Neuronal stem cell (in vitro differentiated cells): ENCODE measurements around the gene PARG.

Experiments used
- DNase-seq: peaks from one replicate; pipeline ENCODE4 v3.0.0-alpha.2; 2013; ENCODE audit warnings: low spot score
- H2AFZ ChIP-seq: one replicate; pipeline ENCODE4 v1.6.1; 2013; ENCODE audit warnings: mild to moderate bottlenecking, low read length, inconsistent platforms
- H2AK5ac ChIP-seq: 2 replicates; pipeline ENCODE4 v1.6.1; 2013; ENCODE audit warnings: low read depth, mild to moderate bottlenecking, inconsistent platforms, low read length, moderate library complexity, mixed read lengths
- H2BK120ac ChIP-seq: 2 replicates; pipeline ENCODE4 v1.6.1; 2013; ENCODE audit warnings: low read depth, mild to moderate bottlenecking, inconsistent platforms, low read length, moderate library complexity, mixed read lengths
- H2BK12ac ChIP-seq: one replicate; pipeline ENCODE4 v1.6.1; 2013; ENCODE audit warnings: low read length, inconsistent platforms
- H2BK15ac ChIP-seq: 2 replicates; pipeline ENCODE4 v1.6.1; 2013; ENCODE audit warnings: mild to moderate bottlenecking, low read length, inconsistent platforms, mixed read lengths
- H2BK5ac ChIP-seq: one replicate; pipeline ENCODE4 v1.6.1; 2013; ENCODE audit warnings: inconsistent platforms, mild to moderate bottlenecking, low read length, moderate library complexity
- H3K14ac ChIP-seq: one replicate; pipeline ENCODE4 v1.6.1; 2013; ENCODE audit warnings: low read length, inconsistent platforms
- H3K18ac ChIP-seq: 2 replicates; pipeline ENCODE4 v1.6.1; 2013; ENCODE audit warnings: low read length, inconsistent platforms
- H3K23ac ChIP-seq: 2 replicates; pipeline ENCODE4 v1.6.1; 2013; ENCODE audit warnings: low read depth, mild to moderate bottlenecking, mixed read lengths, low read length, inconsistent platforms; ENCODE audit not compliant: poor library complexity
- H3K27ac ChIP-seq: replicated peaks from 3 replicates; pipeline ENCODE4 v1.5.1; 2013; ENCODE audit warnings: low read length, inconsistent platforms
- H3K27me3 ChIP-seq, 3 experiments: 2 replicates each; pipeline ENCODE4 v1.6.1; 2013; ENCODE audit warnings: low read length in 3 of 3, mild to moderate bottlenecking in 2 of 3, inconsistent platforms in 1 of 3, low read depth in 1 of 3, mixed read lengths in 1 of 3, moderate library complexity in 1 of 3; ENCODE audit not compliant: control insufficient read depth in 3 of 3, insufficient read depth in 3 of 3
- H3K36me3 ChIP-seq, 2 donors: replicated peaks in 1 of 2; 2 replicates each; pipeline ENCODE4 v1.6.1; 2013; ENCODE audit warnings: low read length in 2 of 2; ENCODE audit not compliant: control insufficient read depth in 2 of 2, insufficient read depth in 2 of 2
- H3K4ac ChIP-seq: 2 replicates; pipeline ENCODE4 v1.6.1; 2013; ENCODE audit warnings: inconsistent platforms, mild to moderate bottlenecking, low read length, moderate library complexity
- H3K4me1 ChIP-seq, 2 donors: 1 replicate in 1 of 2; 2 replicates in 1 of 2; pipeline ENCODE4 v1.6.1; 2013; ENCODE audit warnings: low read length in 2 of 2, low read depth in 1 of 2; ENCODE audit not compliant: control insufficient read depth in 2 of 2, insufficient read depth in 1 of 2
- H3K4me2 ChIP-seq: one replicate; pipeline ENCODE4 v1.6.1; 2013; ENCODE audit warnings: mild to moderate bottlenecking, low read length, inconsistent platforms; ENCODE audit not compliant: insufficient read depth, poor library complexity, severe bottlenecking
- H3K4me3 ChIP-seq, 2 donors: 2 replicates each; pipeline ENCODE4 v1.5.1; 2013; ENCODE audit warnings: low read length in 2 of 2, mild to moderate bottlenecking in 2 of 2, inconsistent platforms in 1 of 2, moderate library complexity in 1 of 2
- H3K79me1 ChIP-seq: one replicate; pipeline ENCODE4 v1.6.1; 2013; ENCODE audit warnings: low read depth, mild to moderate bottlenecking, inconsistent platforms, low read length, moderate library complexity
- H3K9ac ChIP-seq: one replicate; pipeline ENCODE4 v1.6.1; 2013; ENCODE audit warnings: mild to moderate bottlenecking, low read depth, low read length, inconsistent platforms; ENCODE audit not compliant: poor library complexity
- H3K9me3 ChIP-seq, 2 donors: replicated peaks in 1 of 2; 2 replicates each; pipeline versions ENCODE3 to v1.6.1; 2013; ENCODE audit warnings: low read length in 2 of 2, mild to moderate bottlenecking in 2 of 2, inconsistent platforms in 1 of 2, low read depth in 1 of 2, mixed read lengths in 1 of 2, moderate library complexity in 1 of 2; ENCODE audit not compliant: control insufficient read depth in 2 of 2, insufficient read depth in 1 of 2
- H4K8ac ChIP-seq: one replicate; pipeline ENCODE4 v1.6.1; 2013; ENCODE audit warnings: low read depth, mild to moderate bottlenecking, inconsistent platforms, low read length, moderate library complexity
- H4K91ac ChIP-seq: one replicate; pipeline ENCODE4 v1.6.1; 2013; ENCODE audit warnings: low read length, low read depth, mild to moderate bottlenecking, inconsistent platforms; ENCODE audit not compliant: poor library complexity
- WGBS, 2 donors: extraction: QIAGEN DNeasy Blood & Tissue Kit; methylation state at CpG; one replicate each; pipeline ENCODE4 v1.1.7; 2013; ENCODE audit warnings: missing lambda C conversion rate in 2 of 2, mixed read lengths in 1 of 2; ENCODE audit not compliant: insufficient read length in 2 of 2, insufficient replicate concordance in 1 of 2; ENCODE audit errors: extremely low coverage in 2 of 2; 5-methylcytosine and 5-hydroxymethylcytosine counted together

Gene PARG

DNA sequence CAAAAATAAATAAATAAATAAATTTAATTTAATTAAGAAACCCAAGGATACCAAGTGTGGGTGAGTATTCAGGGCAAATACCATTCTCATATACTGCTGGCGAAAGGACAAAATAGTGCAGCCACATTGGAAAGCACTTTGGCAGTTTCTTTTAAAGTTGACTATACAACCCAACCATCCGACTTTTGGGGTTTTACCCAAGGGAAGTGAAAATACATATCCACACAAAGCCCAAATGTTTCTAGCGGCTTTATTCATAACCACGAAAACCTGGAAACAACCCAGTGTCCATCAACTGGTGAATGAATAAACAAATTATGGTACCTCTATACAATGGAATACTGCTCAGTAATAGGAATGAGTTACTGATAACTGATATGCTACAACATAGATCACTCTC, 143.6 kb downstream of the PARG start:
- Histone ChIP-seq H4K91ac (no peak overlapping the region), H3K36me3 (no peaks in the 10 kb centered on the region), H3K4me2 (no peak overlapping the region), H2BK12ac (no peak overlapping the region), H3K14ac (no peak overlapping the region), H3K23ac (no peak overlapping the region), H2BK15ac (no peak overlapping the region), H2BK5ac (no peak overlapping the region), H4K8ac (no peak overlapping the region), H2BK120ac (no peak overlapping the region), H3K27ac (no peak overlapping the region), H3K9ac (no peak overlapping the region), H3K4ac (no peak overlapping the region), H3K9me3 (no peaks in the 10 kb centered on the region), H2AFZ (no peak overlapping the region), H3K27me3 (no peaks in the 10 kb centered on the region), H3K4me3 (no peak overlapping the region), H2AK5ac (no peak overlapping the region), H3K4me1 (no peaks in the 10 kb centered on the region), H3K18ac (no peak overlapping the region), H3K79me1 (no peaks in the 10 kb centered on the region)
- WGBS, 2 donors = no CpG with 5 or more reads among the region's 4 CpGs
- no peak for DNase-seq

GRCh38 chr10:49791100-49791499, 150.7 kb downstream of the PARG start:
- no peaks in the 10 kb centered on the region for H3K9me3 ChIP-seq
- H2AK5ac ChIP-seq = no peak overlapping the region
- H3K18ac ChIP-seq = no peak overlapping the region
- H3K4me2 ChIP-seq = no peak overlapping the region
- no peak overlapping the region for H2AFZ ChIP-seq
- no peak overlapping the region for H2BK12ac ChIP-seq
- no peak overlapping the region for H2BK15ac ChIP-seq
- no peak overlapping the region for H2BK5ac ChIP-seq
- no peaks in the 10 kb centered on the region for H3K36me3 ChIP-seq
- H3K23ac ChIP-seq = no peak overlapping the region
- H3K27ac ChIP-seq = no peak overlapping the region
- H2BK120ac ChIP-seq = no peak overlapping the region
- no peaks in the 10 kb centered on the region for H3K27me3 ChIP-seq
- no peak overlapping the region for H3K4ac ChIP-seq
- no peaks in the 10 kb centered on the region for H3K79me1 ChIP-seq
- H3K4me1 ChIP-seq = no peaks in the 10 kb centered on the region
- no CpG with 5 or more reads among the region's 5 CpGs for WGBS, 2 donors
- H3K14ac ChIP-seq = no peak overlapping the region
- no peak overlapping the region for H4K91ac ChIP-seq
- H4K8ac ChIP-seq = no peak overlapping the region
- no peak for DNase-seq
- H3K4me3 ChIP-seq = no peak overlapping the region
- H3K9ac ChIP-seq = no peak overlapping the region

GRCh38 chr10:49784681-49785080, 157.1 kb downstream of the PARG start:
- Histone ChIP-seq H2BK15ac (no peak overlapping the region), H3K18ac (no peak overlapping the region), H3K4me1 (peaks cover 6% of the 10 kb centered on the region in 2 donors), H3K4ac (no peak overlapping the region), H4K91ac (no peak overlapping the region), H3K27me3 (no peaks in the 10 kb centered on the region), H4K8ac (no peak overlapping the region), H2BK12ac (no peak overlapping the region), H3K9ac (no peak overlapping the region), H3K4me3 (no peak overlapping the region), H3K14ac (no peak overlapping the region), H3K27ac (no peak overlapping the region), H3K4me2 (no peak overlapping the region), H2BK5ac (no peak overlapping the region), H3K23ac (no peak overlapping the region), H2BK120ac (no peak overlapping the region), H3K9me3 (no peaks in the 10 kb centered on the region), H2AK5ac (no peak overlapping the region), H2AFZ (peak overlapping the region; percentile 12), H3K36me3 (no peaks in the 10 kb centered on the region), H3K79me1 (no peaks in the 10 kb centered on the region)
- no CpG with 5 or more reads among the region's 8 CpGs for WGBS, 2 donors
- no peak for DNase-seq

DNA sequence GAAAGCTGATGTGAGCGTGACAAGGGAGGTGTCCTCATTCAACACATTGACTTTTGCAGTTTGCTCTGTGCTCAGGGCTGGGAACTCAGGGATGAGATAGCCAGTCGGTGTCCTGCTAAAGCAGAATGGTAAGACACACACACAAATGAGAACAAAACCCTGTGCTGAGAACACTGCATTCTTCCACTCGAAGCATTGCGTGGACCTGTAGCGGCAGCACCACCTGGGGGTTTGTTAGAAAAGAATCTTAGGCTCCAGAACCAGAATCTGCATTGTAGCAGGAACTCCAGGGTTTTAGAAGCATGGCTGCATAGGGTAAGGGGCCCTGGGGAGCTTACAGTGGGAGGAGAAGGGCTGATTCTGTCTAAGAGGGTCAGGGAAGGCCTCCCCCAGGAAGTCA, 158.2 kb downstream of the PARG start:
- no CpG with 5 or more reads among the region's 5 CpGs for WGBS, 2 donors
- Histone ChIP-seq H3K9ac (no peak overlapping the region), H3K27me3 (no peaks in the 10 kb centered on the region), H2AK5ac (no peak overlapping the region), H3K4me1 (peaks cover 6% of the 10 kb centered on the region in 2 donors), H3K4ac (no peak overlapping the region), H3K9me3 (no peaks in the 10 kb centered on the region), H3K23ac (no peak overlapping the region), H3K14ac (no peak overlapping the region), H4K91ac (no peak overlapping the region), H3K27ac (no peak overlapping the region), H4K8ac (no peak overlapping the region), H2BK15ac (no peak overlapping the region), H2AFZ (peak overlapping the region; percentile 44), H2BK5ac (no peak overlapping the region), H3K79me1 (no peaks in the 10 kb centered on the region), H3K36me3 (no peaks in the 10 kb centered on the region), H3K18ac (no peak overlapping the region), H3K4me2 (no peak overlapping the region), H2BK12ac (no peak overlapping the region), H2BK120ac (no peak overlapping the region), H3K4me3 (no peak overlapping the region)
- DNase-seq = no peak
